ENCODE results near the gene SLC2A1. TPM values are rescaled to one million over a fixed set of nuclear protein-coding genes. Genes with fewer than 3 reads are reported as not detected.

Gene SLC2A1
- total and polyA plus RNA-seq, 9 of the 15 experiments (the other 6 are each of a cell fraction or from before 2014, with no cell fraction given): 12.6 to 153 (median 48.0) TPM

DNA sequence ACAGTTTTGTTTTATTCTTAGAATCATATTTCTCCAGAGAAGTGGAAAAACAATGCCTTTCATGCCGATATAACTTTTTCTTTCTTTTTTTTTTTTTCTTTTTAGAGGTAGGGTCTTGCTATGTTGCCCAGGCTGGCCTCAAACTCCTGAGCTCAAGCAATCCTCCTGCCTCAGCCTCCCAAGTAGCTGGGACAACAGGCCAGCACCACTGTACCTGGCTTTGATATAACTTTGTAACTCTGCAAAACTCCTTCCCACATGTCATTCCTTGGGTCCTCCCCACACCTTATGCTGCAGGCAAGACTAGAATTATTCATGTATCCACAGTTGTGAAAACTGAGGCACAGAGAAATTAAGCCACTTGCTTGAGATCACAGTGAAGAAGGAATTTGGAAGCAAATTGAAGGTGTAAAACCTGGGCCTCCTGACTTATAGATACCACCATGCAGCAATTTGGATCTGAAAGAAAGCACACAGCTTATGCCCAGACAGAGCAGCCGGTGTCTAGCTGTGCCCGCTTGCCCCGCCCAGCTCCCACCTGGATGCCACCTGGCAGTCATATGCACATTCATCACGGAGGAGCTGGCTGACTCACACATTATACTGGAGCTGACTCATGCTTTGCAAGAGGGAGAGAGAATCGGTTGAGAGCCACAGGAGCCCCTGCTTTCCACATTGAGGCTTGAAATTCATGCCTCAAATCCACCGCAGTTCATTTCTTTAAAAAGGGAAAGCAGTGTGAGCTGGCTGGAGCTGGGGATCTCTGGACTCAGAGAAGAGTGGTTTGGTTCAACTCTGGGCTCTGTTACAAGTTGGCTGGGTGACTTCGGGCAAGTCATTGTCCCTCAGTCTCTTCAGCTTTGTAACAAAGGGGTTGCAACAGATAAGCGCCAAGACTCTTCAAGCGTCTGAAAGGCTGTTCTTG is 8.3 kb upstream of the SLC2A1 start (continued):
- TF ChIP-seq, protein P1, sequence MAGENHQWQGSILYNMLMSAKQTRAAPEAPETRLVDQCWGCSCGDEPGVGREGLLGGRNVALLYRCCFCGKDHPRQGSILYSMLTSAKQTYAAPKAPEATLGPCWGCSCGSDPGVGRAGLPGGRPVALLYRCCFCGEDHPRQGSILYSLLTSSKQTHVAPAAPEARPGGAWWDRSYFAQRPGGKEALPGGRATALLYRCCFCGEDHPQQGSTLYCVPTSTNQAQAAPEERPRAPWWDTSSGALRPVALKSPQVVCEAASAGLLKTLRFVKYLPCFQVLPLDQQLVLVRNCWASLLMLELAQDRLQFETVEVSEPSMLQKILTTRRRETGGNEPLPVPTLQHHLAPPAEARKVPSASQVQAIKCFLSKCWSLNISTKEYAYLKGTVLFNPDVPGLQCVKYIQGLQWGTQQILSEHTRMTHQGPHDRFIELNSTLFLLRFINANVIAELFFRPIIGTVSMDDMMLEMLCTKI (IDR thresholded peaks at IDR 0.05; ENCODE audit: partially characterized antibody): no peak
- TF ChIP-seq ELF2 (CRISPR knock-in tag; IDR thresholded peaks at IDR 0.05) (no peak), SPI1 (IDR thresholded peaks at IDR 0.05; ENCODE audit: borderline replicate concordance, low read depth, low read length) (no peak), MCM5 (IDR thresholded peaks at IDR 0.05; ENCODE audit: low read depth) (no peak), GTF2E2 (tag; IDR thresholded peaks at IDR 0.05) (no peak), MTF1 (CRISPR knock-in tag; IDR thresholded peaks at IDR 0.05; ENCODE audit: borderline replicate concordance) (no peak), RUNX1 (IDR thresholded peaks at IDR 0.05; ENCODE audit: low read depth) (no peak), SMAD1 (IDR thresholded peaks at IDR 0.05; ENCODE audit: low read depth, low read length, partially characterized antibody) (no peak), ASH1L (IDR thresholded peaks at IDR 0.05; ENCODE audit: borderline replicate concordance, low read depth, partially characterized antibody) (no peak), C11orf30 (IDR thresholded peaks at IDR 0.05; ENCODE audit: low read depth) (peak; percentile 94), NONO (IDR thresholded peaks at IDR 0.05; ENCODE audit: low read depth in 2 of 2, low read length in 1 of 2) (no peak), MTA2 (IDR thresholded peaks at IDR 0.05; ENCODE audit: low read depth) (no peak), MEF2D (tag; conservative IDR thresholded peaks at IDR 0.05; ENCODE audit: low read depth) (peak; percentile 85), ZNF75A (CRISPR knock-in tag; IDR thresholded peaks at IDR 0.05) (no peak), CAMTA2 (CRISPR knock-in tag; conservative IDR thresholded peaks at IDR 0.05) (no peak), SP2 (IDR thresholded peaks at IDR 0.05; ENCODE audit: extremely low read depth, low read depth, low read length, poor library complexity, severe bottlenecking) (no peak), ZNF311 (CRISPR knock-in tag; IDR thresholded peaks at IDR 0.05) (no peak), ZNF239 (CRISPR knock-in tag; IDR thresholded peaks at IDR 0.05) (peak; percentile 17; the same call in 1 of the 2 replicates)
- TF ChIP-seq, protein P2, sequence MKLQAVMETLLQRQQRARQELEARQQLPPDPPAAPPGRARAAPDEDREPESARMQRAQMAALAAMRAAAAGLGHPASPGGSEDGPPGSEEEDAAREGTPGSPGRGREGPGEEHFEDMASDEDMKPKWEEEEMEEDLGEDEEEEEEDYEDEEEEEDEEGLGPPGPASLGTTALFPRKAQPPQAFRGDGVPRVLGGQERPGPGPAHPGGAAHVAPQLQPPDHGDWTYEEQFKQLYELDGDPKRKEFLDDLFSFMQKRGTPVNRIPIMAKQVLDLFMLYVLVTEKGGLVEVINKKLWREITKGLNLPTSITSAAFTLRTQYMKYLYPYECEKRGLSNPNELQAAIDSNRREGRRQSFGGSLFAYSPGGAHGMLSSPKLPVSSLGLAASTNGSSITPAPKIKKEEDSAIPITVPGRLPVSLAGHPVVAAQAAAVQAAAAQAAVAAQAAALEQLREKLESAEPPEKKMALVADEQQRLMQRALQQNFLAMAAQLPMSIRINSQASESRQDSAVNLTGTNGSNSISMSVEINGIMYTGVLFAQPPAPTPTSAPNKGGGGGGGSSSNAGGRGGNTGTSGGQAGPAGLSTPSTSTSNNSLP (IDR thresholded peaks at IDR 0.05; ENCODE audit: borderline replicate concordance, low read depth, low read length): no peak
- TF ChIP-seq, protein P3, sequence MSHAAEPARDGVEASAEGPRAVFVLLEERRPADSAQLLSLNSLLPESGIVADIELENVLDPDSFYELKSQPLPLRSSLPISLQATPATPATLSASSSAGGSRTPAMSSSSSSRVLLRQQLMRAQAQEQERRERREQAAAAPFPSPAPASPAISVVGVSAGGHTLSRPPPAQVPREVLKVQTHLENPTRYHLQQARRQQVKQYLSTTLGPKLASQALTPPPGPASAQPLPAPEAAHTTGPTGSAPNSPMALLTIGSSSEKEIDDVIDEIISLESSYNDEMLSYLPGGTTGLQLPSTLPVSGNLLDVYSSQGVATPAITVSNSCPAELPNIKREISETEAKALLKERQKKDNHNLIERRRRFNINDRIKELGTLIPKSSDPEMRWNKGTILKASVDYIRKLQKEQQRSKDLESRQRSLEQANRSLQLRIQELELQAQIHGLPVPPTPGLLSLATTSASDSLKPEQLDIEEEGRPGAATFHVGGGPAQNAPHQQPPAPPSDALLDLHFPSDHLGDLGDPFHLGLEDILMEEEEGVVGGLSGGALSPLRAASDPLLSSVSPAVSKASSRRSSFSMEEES (CRISPR knock-in tag; IDR thresholded peaks at IDR 0.05): no peak
- TF ChIP-seq, protein P4, sequence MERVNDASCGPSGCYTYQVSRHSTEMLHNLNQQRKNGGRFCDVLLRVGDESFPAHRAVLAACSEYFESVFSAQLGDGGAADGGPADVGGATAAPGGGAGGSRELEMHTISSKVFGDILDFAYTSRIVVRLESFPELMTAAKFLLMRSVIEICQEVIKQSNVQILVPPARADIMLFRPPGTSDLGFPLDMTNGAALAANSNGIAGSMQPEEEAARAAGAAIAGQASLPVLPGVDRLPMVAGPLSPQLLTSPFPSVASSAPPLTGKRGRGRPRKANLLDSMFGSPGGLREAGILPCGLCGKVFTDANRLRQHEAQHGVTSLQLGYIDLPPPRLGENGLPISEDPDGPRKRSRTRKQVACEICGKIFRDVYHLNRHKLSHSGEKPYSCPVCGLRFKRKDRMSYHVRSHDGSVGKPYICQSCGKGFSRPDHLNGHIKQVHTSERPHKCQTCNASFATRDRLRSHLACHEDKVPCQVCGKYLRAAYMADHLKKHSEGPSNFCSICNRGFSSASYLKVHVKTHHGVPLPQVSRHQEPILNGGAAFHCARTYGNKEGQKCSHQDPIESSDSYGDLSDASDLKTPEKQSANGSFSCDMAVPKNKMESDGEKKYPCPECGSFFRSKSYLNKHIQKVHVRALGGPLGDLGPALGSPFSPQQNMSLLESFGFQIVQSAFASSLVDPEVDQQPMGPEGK (CRISPR knock-in tag; IDR thresholded peaks at IDR 0.05; ENCODE audit: borderline replicate concordance): no peak
